Testis (tissue), 3 donors: Measurements from ENCODE around the gene COL5A2. TPM values are rescaled to one million over a fixed set of nuclear protein-coding genes. Genes with fewer than 3 reads are reported as not detected.

Experiments
- DNase-seq: peaks from one replicate; pipeline ENCODE4 v3.0.0-alpha.2; 2019
- H3K27ac ChIP-seq, 2 donors: fragments of 200-600 bp; sonication (generic); one replicate each; pipeline ENCODE4 v1.5.1; 2019
- H3K27me3 ChIP-seq: fragments of 200-600 bp; sonication (generic); one replicate; pipeline ENCODE4 v1.5.1; 2019
- H3K36me3 ChIP-seq: fragments of 200-600 bp; sonication (generic); one replicate; pipeline ENCODE4 v1.5.1; 2017; ENCODE audit warnings: low read depth; ENCODE audit errors: missing control alignments
- H3K4me1 ChIP-seq: fragments of 200-600 bp; sonication (generic); one replicate; pipeline ENCODE4 v1.5.1; 2019
- H3K4me3 ChIP-seq, 2 donors: fragments of 200-600 bp; sonication (generic); one replicate each; pipeline ENCODE4 v1.5.1; 2017 to 2019
- H3K9me3 ChIP-seq: fragments of 200-600 bp; sonication (generic); one replicate; pipeline ENCODE4 v1.5.1; 2017
- CTCF ChIP-seq, 3 experiments: fragments of 450-650 bp in 2 of 3; fragments of 200-600 bp in 1 of 3; sonication (generic) in 1 of 3; IDR thresholded peaks; one replicate each; pipeline ENCODE4 v1.5.1; 2016 to 2019; ENCODE audit warnings: antibody characterized with exemption in 3 of 3, mild to moderate bottlenecking in 2 of 3, moderate library complexity in 1 of 3
- POLR2A ChIP-seq: fragments of 450-650 bp; IDR thresholded peaks from one replicate; pipeline ENCODE4 v1.6.1; 2017; ENCODE audit warnings: antibody characterized with exemption, mild to moderate bottlenecking, moderate library complexity
- WGBS, 2 donors: methylation state at CpG; one replicate each; pipeline ENCODE4 v1.1.5; 2018; 5-methylcytosine and 5-hydroxymethylcytosine counted together
- intact Hi-C: fragments of 100-400 bp; cut with DNase I; formaldehyde crosslinking; loops from one replicate; pipeline ENCODE4 v1.15.1; 2023; ENCODE audit warnings: low total_unique reads
- polyA plus RNA-seq: library from polyadenylated mRNA; stranded (reverse); fragments of 350-450 nt; fragmentation: Illumina TruSeq; extraction: RNeasy Lipid Tissue Mini Kit (QIAGEN cat#74804); gene quantifications from one replicate; pipeline ENCODE4 v1.2.3, GENCODE V29; 2014; ENCODE audit warnings: low read depth, low replicate concordance; ENCODE audit not compliant: insufficient read depth
- total RNA-seq, 2 donors: library from RNA; depleted of rRNA; stranded (reverse); fragments of >200 nt; gene quantifications; one replicate each; pipeline ENCODE4 v1.2.3, GENCODE V29; 2016

COL5A2 gene
- total and polyA plus RNA-seq, 3 donors from 2014 or later = 12.9 to 24.7 (median 15.7) TPM

GRCh38 chr2:189048189-189048588 is 131.4 kb downstream of the COL5A2 start:
- H3K9me3 ChIP-seq = no peaks in the 10 kb centered on the region
- no peaks in the 10 kb centered on the region for H3K27me3 ChIP-seq
- no peaks in the 10 kb centered on the region for H3K4me1 ChIP-seq
- no peak overlapping the region for H3K4me3 ChIP-seq
- 91% methylated on average over 3 of the region's 3 CpGs for WGBS, 2 donors
- H3K27ac ChIP-seq = no peak overlapping the region
- TF ChIP-seq POLR2A (no peak), CTCF (IDR thresholded peaks at IDR 0.05) (no peak)
- intact Hi-C loops = no loop called here
- no peaks in the 10 kb centered on the region for H3K36me3 ChIP-seq
- no peak for DNase-seq

- 92 to 94% methylated on average over 4 of the region's 4 CpGs for WGBS, 2 donors
- no peak overlapping the region for H3K27ac ChIP-seq
- no peaks in the 10 kb centered on the region for H3K4me1 ChIP-seq
- H3K4me3 ChIP-seq = no peak overlapping the region
- H3K36me3 ChIP-seq = no peaks in the 10 kb centered on the region
- no peak for DNase-seq
- no peaks in the 10 kb centered on the region for H3K27me3 ChIP-seq
- intact Hi-C loops = no loop called here
- no peaks in the 10 kb centered on the region for H3K9me3 ChIP-seq
- no peak for TF ChIP-seq CTCF (IDR thresholded peaks at IDR 0.05)
These were observed 132.2 kb downstream of the COL5A2 start for GRCh38 chr2:189047171-189047888.

- Histone ChIP-seq H3K27ac (no peak overlapping the region), H3K36me3 (no peaks in the 10 kb centered on the region), H3K27me3 (no peaks in the 10 kb centered on the region), H3K4me1 (no peaks in the 10 kb centered on the region), H3K9me3 (no peaks in the 10 kb centered on the region), H3K4me3 (no peak overlapping the region)
- TF ChIP-seq CTCF (IDR thresholded peaks at IDR 0.05) (no peak), POLR2A (no peak)
- 89 to 93% methylated on average over 2 of the region's 2 CpGs for WGBS, 2 donors
- no peak for DNase-seq
- intact Hi-C loops = no loop called here
These were observed 133.2 kb downstream of the COL5A2 start for GRCh38 chr2:189046320-189046719.

GRCh38 chr2:189045836-189046235 is 133.7 kb downstream of the COL5A2 start:
- H3K27ac ChIP-seq = no peak overlapping the region
- TF ChIP-seq CTCF (IDR thresholded peaks at IDR 0.05) (no peak), POLR2A (no peak)
- intact Hi-C loops = no loop called here
- no peaks in the 10 kb centered on the region for H3K27me3 ChIP-seq
- H3K4me1 ChIP-seq = no peaks in the 10 kb centered on the region
- H3K36me3 ChIP-seq = no peaks in the 10 kb centered on the region
- WGBS, 2 donors = 96% methylated on average over 3 of the region's 3 CpGs
- no peak for DNase-seq
- H3K4me3 ChIP-seq = no peak overlapping the region
- no peaks in the 10 kb centered on the region for H3K9me3 ChIP-seq

- Histone ChIP-seq H3K27ac (no peak overlapping the region), H3K36me3 (no peaks in the 10 kb centered on the region), H3K4me1 (no peaks in the 10 kb centered on the region), H3K9me3 (no peaks in the 10 kb centered on the region), H3K4me3 (no peak overlapping the region), H3K27me3 (no peaks in the 10 kb centered on the region)
- 92 to 94% methylated on average over 1 of the region's 1 CpG for WGBS, 2 donors
- no peak for TF ChIP-seq POLR2A
- TF ChIP-seq CTCF (IDR thresholded peaks at IDR 0.05) = no peak
- DNase-seq = no peak
- intact Hi-C loops = no loop called here
These were observed 142.0 kb downstream of the COL5A2 start for GRCh38 chr2:189037518-189037917.
